ENCODE results near the gene MITF. TPM values are rescaled to one million over a fixed set of nuclear protein-coding genes. Genes with fewer than 3 reads are reported as not detected.
A peak's percentile ranks its signal among the peaks of the same experiment; 100 is the strongest.

MITF gene
- total RNA-seq, 1 donor from 2014 or later: 2.8 TPM

DNA sequence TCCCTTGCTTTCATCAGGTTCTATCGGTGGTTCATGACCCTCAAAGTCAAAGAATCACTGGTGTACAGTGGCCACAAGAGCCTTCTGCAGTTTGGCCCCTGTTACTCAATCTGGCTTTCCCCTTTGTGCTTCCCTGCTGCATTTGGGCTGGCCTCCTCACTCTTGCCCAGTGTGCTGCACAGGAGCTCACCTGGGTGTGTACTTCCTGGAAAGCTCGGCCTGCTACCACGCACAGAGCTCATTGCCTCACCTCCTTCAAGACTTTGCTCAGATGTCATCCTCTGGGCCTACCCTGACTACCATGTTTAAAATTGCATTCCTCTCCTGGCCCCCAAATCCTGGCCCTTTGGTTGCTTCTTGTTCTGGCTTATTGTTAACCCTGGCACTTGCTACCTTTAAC lies 90.9 kb downstream of the MITF start:
- no peak for DNase-seq (ENCODE audit: extremely low read depth, low read depth, low spot score)

DNA sequence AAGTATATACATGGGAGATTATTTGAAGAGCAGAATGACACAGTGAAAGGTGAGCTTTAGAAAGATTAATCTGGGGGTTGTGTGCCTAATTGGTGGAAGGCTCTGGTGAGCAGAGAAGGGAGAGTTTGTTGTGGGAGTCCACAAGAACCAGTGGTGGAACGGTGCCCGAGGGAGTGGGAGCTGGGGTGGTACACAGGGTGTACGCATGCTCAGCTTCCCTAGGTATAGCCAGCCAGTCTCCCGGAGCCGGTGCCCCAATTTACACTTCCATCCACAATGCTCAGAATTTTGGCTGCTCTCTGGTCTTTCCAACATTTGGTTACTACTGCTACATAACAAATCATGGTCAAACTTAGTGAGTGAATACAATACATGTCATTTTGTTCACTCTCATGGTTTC lies 92.5 kb downstream of the MITF start:
- DNase-seq (ENCODE audit: extremely low read depth, low read depth, low spot score): no peak

- no peak for DNase-seq (ENCODE audit: extremely low read depth, low read depth, low spot score)
Measured at GRCh38 chr3:69833591-69833990, 94.3 kb downstream of the MITF start.

- DNase-seq (ENCODE audit: extremely low read depth, low read depth, low spot score): no peak
Measured at GRCh38 chr3:69838217-69838616, 99.0 kb downstream of the MITF start.

- DNase-seq (ENCODE audit: extremely low read depth, low read depth, low spot score): no peak
Measured at GRCh38 chr3:69838696-69839515, 99.6 kb downstream of the MITF start.

GRCh38 chr3:69842351-69842750 lies 103.1 kb downstream of the MITF start:
- no peak for DNase-seq (ENCODE audit: extremely low read depth, low read depth, low spot score)

GRCh38 chr3:69842789-69843188 lies 103.5 kb downstream of the MITF start:
- no peak for DNase-seq (ENCODE audit: extremely low read depth, low read depth, low spot score)

- no peak for DNase-seq (ENCODE audit: extremely low read depth, low read depth, low spot score)
Measured at GRCh38 chr3:69844706-69845105, 105.4 kb downstream of the MITF start.

DNA sequence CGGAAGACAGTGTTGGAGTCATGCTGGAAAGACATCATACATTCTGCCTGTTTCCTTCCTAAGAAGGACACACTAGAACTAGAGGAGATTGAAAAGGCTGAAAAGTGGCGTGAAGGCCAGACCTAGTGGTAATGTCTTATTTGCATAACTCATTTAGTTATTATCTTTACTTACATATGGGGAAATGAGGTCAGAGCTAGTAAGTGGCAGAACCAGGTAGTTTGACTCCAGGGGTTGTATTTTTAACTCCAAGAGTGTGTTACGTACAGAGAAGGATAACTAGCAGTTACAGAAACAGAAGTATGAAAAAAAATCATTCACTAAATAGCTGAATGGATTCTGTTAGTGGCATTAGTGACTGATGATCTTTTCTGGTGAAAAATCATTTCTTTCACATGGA lies 108.0 kb downstream of the MITF start:
- no peak for DNase-seq (ENCODE audit: extremely low read depth, low read depth, low spot score)

- no peak for DNase-seq (ENCODE audit: extremely low read depth, low read depth, low spot score)
Measured at GRCh38 chr3:69848113-69848512, 108.8 kb downstream of the MITF start.

GRCh38 chr3:69850849-69851248 lies 111.6 kb downstream of the MITF start:
- no peak for DNase-seq (ENCODE audit: extremely low read depth, low read depth, low spot score)

- DNase-seq (ENCODE audit: extremely low read depth, low read depth, low spot score): no peak
Measured at GRCh38 chr3:69853027-69853426, 113.8 kb downstream of the MITF start.

DNA sequence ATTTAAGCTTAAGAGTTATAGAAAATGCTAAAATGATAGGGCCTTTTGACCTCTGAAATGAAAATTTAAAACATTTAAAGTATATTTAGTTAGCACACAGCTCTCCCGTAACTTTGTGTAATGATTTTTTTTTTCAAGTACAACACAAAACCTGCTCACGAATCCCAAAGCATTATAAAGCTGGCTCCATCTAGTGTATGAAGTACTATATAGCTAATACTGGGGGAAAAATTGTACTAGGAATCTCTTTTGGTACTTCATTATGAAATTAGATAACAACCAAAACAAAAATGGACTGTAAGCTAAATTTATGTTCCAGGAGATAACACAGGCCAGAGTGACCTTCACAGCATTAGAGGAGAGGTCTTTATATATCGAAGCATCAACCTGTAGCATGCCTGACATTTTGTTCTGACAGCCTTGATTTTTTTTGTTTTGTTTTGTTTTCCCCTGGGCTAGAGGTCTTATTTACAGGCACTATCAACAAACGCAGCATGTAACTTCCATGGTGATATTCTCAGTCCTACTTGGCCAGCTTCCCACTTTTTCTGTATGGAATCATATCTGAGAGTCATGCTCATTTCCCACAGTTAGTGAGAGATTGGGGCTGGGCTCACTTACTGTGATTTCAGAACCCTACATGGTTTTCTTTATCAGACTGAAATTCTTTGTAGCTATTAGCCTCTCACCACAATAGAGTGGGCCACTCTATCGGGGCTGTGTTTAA lies 116.3 kb downstream of the MITF start:
- peak; percentile 44 for DNase-seq (ENCODE audit: extremely low read depth, low read depth, low spot score)

GRCh38 chr3:69856965-69857705 lies 117.9 kb downstream of the MITF start:
- DNase-seq (ENCODE audit: extremely low read depth, low read depth, low spot score): no peak

DNA sequence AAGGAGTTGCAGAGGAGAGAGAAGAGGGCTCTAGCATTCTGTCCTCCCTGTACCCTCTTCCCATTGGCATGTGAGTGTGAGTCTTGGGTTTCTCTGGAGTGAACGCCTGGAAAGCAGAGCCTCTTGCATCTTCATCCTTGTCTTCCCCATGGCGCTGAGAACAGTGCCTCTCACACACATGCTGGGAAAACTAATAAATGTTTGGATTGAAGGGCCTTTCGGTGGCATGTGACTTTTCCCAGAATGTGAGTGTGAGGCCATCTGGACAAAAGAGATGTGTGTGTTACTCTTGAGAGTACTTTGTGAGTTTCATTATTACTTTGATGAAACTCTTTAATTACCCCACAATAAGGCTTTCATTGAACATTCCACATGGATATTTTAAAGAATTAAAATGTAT lies 122.3 kb downstream of the MITF start:
- DNase-seq (ENCODE audit: extremely low read depth, low read depth, low spot score): no peak

DNA sequence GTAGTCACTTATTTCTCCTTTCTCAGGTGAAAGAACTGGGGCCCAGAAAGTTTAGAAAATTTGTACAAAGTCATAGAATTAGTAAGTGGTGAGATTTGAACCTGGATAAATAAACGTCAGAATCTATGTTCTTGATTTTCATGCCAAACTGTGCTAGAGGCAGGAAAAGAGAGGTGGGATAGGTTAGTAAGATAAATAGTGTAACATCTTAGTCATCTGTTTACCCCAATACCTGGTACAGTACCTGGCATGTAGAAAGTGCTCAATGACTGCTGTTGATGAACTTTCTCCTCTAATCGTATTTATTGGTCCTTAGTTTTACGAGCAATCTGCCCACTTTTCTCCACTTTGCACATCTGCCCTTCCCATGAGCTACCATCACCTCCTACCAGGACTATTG lies 124.9 kb downstream of the MITF start:
- DNase-seq (ENCODE audit: extremely low read depth, low read depth, low spot score): no peak

DNA sequence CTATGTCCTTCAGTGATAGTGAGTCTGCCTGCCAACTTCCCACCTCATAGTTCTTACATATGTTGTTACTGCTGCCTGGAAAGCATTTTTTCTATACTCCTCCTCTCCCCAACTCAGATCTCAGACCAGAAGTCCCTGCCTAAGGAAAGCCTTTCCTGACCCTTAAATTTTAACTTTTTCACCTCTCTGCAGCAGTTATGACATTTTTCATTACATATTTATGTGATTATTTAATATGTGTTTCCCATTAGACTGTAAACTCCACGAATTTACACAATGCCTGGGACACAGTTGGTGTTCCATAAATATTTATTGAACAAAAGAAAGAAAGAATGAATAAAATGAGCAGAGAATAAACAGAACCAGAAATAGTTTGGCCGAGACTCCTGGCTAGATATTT lies 125.5 kb downstream of the MITF start:
- DNase-seq (ENCODE audit: extremely low read depth, low read depth, low spot score): no peak

DNA sequence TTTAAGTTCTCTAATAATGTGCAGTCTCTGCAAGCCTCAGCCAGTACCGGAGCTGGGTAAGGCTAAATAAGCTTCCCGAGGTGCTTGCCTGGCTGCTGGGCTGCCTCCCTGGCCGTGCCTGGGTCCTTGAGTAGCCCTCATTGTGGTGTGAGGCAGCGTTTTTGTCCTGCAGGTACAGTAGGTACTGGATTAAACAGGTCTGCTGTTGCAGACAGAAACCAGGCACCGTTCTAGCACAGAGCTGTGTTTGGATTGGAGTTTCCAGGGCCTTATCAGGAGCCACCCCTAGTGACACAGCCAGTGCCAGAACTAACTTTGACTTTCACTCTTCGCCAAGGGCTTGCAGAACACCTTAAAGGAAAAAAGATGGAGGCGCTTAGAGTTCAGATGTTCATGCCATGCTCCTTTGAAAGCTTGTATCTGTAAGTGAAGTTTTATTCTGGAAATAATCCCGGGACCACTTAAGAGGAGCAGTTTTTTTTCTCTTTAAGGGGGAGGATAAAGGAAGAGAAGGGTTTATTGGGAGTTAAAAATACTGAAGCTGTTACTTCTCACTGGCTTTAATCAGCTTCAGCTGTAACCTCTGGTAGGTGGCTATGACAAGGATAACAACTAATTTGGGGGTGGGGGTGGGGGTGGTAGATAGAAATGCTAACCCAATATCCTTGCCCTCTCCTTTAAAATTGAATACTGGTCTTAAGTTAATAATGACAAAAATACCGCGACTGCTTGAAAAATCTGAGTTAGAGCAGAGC lies 126.8 kb downstream of the MITF start:
- no peak for DNase-seq (ENCODE audit: extremely low read depth, low read depth, low spot score)

GRCh38 chr3:69866988-69867720 lies 127.9 kb downstream of the MITF start:
- no peak for DNase-seq (ENCODE audit: extremely low read depth, low read depth, low spot score)

- no peak for DNase-seq (ENCODE audit: extremely low read depth, low read depth, low spot score)
Measured at GRCh38 chr3:69867941-69868505, 128.8 kb downstream of the MITF start.
